Epithelial cell of proximal tubule (primary cell): Measurements from ENCODE around the gene LMO7. TPM values are rescaled to one million over a fixed set of nuclear protein-coding genes. Genes with fewer than 3 reads are reported as not detected.
A peak's percentile ranks its signal among the peaks of the same experiment; 100 is the strongest.

ENCODE experiments used
- DNase-seq: peaks from one replicate; pipeline ENCODE4 v3.0.0-alpha.2; 2011; ENCODE audit warnings: low read depth
- H3K4me3 ChIP-seq: 2 replicates; pipeline ENCODE4 v1.5.1; 2011; ENCODE audit warnings: low read depth, mild to moderate bottlenecking, low read length
- total RNA-seq: library from RNA; depleted of rRNA; stranded (reverse); fragments of >200 nt; gene quantifications from 2 replicates; pipeline ENCODE4 v1.2.3, GENCODE V29; 2015
- TF ChIP-seq, protein P1 (sequence below): conservative IDR thresholded peaks from 2 replicates; pipeline ENCODE4 v1.5.1; 2012; ENCODE audit warnings: low read depth, mild to moderate bottlenecking, low read length

Gene LMO7
- total RNA-seq, 1 donor from 2014 or later: 46.9 TPM

DNA sequence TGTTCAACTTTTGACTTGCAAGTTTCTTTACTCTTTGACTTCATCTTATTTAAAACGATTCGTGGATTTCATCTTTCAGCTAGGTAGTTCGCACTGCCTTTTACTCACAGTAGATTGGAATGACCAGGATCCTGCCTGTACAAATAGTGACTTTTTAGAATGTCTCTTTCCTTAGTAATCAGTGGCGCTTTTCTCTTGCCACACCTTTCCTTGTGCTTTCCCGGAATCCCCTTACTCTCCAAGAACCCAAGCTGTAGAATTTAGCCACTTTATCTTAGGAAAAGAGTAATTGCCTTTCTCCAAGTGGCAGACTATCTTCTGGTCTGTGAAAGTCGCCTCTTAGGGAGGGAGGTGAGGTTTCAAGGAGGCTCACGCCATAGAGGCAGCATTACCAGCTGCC lies 123.4 kb downstream of the LMO7 start:
- TF ChIP-seq, protein P1, sequence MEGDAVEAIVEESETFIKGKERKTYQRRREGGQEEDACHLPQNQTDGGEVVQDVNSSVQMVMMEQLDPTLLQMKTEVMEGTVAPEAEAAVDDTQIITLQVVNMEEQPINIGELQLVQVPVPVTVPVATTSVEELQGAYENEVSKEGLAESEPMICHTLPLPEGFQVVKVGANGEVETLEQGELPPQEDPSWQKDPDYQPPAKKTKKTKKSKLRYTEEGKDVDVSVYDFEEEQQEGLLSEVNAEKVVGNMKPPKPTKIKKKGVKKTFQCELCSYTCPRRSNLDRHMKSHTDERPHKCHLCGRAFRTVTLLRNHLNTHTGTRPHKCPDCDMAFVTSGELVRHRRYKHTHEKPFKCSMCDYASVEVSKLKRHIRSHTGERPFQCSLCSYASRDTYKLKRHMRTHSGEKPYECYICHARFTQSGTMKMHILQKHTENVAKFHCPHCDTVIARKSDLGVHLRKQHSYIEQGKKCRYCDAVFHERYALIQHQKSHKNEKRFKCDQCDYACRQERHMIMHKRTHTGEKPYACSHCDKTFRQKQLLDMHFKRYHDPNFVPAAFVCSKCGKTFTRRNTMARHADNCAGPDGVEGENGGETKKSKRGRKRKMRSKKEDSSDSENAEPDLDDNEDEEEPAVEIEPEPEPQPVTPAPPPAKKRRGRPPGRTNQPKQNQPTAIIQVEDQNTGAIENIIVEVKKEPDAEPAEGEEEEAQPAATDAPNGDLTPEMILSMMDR: no peak
- DNase-seq: no peak
- no peak overlapping the region for H3K4me3 ChIP-seq

DNA sequence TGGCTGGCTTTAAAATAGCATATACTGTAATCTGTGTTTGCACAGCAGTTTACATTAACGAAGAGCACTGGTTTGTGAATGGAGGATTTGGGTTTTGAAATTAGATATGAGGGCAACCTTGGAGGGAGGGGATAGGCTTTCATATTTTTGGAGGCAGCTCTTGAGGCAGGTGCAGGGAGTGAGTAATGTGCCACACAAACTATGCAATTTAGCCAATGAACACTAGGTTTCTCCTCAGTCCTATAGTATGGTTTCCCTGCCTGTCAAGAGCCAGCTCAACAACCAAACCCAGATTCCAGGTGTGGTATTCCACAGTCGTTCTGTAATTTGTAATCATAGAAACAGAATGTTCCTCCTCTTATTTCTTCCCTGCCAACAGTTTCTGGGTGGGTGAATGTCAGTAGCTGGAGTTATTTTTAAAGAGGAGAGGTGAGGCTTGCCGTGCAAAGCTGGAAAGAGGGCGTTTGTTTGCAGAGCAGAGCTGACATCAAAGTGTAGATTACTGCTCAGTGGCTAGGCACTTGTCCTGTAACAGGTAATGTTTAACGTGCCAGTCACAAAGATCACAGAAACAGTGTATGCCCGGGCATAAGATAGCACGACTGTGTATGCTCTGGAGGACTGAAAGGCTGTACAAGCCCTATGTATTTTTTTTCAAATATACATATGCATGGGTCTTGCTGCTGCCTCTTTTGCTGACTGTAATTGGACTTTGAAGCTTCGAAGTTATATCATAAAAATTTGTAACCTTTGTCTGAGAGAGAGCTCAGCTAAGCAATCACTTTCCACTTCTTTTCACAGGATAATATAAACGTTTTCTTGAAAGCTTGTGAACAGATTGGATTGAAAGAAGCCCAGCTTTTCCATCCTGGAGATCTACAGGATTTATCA lies 124.2 kb downstream of the LMO7 start:
- TF ChIP-seq, protein P1: peak; percentile 37
- H3K4me3 ChIP-seq: peak overlapping the region; percentile 54
- no peak for DNase-seq

DNA sequence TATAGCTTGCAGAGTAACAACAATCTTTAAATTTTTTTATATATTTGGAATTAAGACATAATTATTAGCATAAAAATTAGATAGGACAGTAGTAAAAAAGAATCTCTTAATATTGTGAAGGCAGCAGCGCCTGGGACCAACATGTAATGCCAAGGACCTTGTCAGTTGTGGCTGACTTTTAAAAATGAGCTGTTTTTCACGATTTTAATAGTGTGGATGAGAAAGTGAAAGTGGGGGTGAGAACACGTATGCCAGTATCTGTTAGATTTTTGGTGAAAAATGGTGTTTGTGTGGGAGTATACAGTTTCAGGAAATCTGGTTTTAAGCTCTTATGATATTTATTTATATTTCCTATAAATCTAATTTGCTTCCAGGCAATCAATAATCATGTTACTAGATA lies 125.2 kb downstream of the LMO7 start:
- no peak for DNase-seq
- TF ChIP-seq, protein P1: no peak
- H3K4me3 ChIP-seq: peak overlapping the region; percentile 54

DNA sequence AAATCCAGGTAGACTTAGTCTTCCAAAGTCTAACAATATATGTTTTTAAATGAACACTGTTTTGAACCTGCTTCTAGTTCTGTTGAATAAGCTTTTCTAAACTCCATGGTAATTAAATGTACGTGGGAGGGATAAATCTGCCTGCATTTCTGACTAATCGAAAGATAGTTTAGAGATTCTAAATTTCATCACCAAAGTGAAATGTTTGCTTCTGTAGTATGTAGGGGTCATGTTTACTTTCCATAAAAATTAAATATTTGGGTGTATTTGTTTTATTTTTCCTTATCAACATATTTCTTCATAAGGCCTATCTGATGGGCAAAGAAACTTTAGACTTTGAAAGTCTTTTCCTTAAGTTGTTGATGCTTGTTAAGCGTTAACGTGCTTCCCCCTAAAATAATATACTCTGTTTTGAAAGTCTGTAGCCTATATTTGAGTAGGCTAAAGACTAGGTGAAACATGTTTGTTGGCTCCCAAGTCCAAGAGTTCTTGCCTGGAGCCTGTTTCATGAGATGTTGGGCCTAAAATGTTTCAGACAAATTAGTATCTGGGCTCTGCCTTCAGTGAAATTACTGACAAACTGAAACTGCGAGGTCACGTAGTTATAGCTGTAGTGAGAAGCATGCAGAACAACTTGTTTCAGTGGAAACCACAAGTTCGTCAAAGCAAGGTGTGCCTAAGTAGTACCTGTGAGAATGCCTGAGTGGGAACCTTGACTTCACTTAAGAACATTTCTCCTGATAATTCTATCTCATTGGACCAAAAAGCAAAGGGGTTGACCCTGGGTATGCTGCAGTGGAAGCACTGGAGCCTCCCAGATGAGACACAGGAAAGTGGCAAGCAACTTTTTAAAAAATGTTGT lies 126.2 kb downstream of the LMO7 start:
- TF ChIP-seq, protein P1: no peak
- no peak for DNase-seq
- peak overlapping the region; percentile 54 for H3K4me3 ChIP-seq

DNA sequence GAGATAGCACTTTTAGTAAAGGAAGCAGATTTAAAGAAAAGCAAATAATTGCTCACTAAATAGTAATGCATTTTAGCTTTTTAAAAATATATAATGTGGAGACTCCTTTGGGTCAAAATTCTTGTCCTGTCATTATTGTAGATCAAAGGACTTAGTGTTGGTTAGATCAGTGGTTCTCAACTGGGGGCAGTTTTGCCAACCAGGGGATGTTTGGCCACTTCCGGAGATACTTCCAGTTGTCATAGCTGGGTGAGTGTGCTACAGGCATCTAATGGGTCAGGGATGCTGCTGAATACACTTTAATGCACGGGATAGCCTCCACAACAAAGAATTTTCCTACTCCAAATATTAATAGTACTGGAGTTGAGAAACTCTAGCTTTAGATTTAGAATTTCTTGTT lies 126.8 kb downstream of the LMO7 start:
- TF ChIP-seq, protein P1: no peak
- no peak for DNase-seq
- H3K4me3 ChIP-seq: peak overlapping the region; percentile 54

DNA sequence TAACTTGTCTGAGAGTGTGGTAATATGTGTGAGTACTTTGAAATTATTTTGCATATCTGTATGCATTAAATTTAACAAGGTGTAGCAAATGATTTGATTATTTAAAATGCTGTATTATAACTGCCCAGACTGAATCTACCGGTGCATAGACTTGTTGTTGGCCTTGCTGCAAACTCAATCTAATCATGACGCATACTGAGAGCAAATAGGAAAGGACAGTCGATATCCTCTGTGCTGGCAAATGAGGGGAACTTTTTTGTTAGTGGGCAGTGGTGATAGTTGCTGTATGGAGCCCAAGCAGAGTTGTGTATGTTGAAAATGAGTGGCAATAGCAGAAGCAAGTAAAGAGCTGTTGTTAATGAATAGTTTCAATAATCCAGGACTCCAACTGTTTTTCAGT lies 127.4 kb downstream of the LMO7 start:
- TF ChIP-seq, protein P1: no peak
- no peak for DNase-seq
- H3K4me3 ChIP-seq: no peak overlapping the region
